NOMO-1 treated with DMSO at 0.1 percent for 48 hours (cell line): Measurements from ENCODE around the gene WNT3A.

Experiments
- DNase-seq: peaks from one replicate; lab custom pipeline; 2025; ENCODE audit not compliant: unreplicated experiment; lab: John Stamatoyannopoulos, UW

WNT3A gene

DNA sequence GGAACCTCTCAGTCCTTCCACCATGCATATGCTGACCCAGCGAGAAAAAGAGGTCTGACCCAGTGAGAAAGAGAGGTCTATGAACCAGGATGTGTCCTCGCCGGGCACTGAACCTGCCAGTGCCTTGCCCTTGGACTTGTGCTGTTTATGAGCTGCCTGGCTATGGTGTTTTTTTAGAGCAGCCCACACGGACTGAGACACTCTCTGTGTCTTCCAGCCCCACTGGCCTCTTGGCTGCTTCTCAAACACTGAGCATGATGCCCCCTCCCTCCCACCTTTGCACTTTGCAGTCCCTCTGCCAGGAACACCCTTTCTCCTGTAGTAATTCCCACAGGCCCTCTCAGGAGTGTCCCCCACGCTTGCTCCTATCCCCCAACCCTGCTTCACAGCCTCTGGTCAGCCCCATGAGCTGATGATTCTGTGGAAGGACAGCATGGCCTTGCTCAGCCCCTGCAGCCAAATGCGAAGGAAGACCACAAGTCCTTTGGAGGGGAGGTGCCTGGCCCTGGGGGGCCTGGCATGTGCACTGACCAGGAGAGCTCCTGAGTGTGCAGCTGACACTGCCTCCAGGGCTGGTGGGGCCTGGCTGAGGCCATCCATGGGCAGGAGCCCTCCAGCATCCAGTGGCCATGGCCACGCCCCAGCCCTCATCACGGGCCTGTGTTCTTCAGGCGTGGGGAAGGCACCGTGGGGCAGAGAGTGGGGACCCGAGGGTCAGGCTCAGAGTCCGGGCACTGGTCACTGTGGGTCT, 23.8 kb downstream of the WNT3A start:
- no peak for DNase-seq

DNA sequence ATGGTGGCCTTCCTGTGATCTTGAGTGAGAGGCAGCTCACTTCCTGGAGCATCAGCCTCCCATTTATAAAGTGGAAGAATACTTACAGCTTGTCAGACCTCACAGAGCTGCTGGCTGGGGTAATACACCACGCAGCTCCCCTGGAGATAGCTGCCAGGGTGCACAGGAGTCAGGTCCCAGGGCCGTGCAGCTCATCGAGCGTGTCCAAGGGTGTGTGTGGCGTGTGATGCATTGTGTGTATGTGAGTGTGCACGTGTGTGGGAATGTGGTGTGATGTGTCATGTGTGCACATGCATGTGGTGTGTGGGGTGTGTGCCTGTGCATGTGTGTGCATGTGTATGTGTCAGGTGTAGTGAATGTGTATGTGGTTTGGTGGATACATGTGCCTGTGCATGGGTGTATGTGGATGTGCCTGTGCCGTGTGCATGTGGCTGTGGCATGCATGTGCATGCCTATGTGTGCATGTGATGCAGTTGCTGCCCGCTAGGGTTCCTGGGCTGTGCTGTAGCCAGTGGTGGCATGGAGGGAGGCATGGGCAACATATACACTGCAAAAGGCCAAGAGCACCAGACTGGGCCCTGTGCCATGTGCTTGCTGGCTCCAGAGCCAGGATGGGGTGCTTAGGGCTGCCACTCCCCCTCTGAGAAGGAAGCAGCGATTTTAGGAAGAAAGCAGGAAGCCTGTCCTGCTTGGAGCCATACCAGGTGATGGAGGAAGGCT, 24.6 kb downstream of the WNT3A start:
- DNase-seq = no peak

DNA sequence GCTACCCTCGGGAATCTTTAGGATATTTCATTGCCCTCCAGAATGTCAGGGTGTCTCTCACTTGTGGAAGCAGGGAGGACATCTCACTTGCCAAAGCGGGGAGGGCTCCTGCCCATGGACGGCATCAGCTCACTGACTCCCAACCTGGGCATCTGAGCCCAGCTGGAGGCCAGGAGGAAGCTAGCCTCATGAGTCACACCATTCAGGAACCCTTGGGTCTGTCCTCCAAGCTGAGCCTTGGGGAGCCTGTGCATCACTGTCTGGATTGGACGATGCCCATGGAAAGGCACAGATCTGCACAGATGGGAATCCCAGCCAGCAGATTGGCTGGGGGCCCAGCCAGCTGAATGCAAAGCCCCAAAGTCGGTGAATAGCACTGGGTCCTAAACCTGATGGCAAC, 25.2 kb downstream of the WNT3A start:
- no peak for DNase-seq

DNA sequence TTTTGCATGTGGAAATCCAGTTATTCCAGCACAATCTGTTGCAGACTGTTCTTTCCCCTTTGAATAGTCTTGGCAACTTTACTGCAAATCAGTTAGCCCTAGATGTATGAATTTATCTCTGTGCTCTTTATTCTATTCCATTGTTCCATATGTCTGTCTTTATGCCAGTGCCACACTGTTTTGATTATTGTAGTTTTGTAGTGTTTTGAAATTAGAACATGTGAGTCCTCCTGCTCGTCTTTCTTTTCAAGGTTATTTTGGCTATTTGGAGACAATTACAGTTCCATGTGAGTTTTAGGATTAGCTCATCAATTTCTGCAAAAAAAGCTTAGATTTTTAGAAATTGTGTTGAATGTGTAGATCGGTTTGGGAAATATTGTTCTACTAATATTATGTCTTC, 26.6 kb downstream of the WNT3A start:
- DNase-seq = no peak

DNA sequence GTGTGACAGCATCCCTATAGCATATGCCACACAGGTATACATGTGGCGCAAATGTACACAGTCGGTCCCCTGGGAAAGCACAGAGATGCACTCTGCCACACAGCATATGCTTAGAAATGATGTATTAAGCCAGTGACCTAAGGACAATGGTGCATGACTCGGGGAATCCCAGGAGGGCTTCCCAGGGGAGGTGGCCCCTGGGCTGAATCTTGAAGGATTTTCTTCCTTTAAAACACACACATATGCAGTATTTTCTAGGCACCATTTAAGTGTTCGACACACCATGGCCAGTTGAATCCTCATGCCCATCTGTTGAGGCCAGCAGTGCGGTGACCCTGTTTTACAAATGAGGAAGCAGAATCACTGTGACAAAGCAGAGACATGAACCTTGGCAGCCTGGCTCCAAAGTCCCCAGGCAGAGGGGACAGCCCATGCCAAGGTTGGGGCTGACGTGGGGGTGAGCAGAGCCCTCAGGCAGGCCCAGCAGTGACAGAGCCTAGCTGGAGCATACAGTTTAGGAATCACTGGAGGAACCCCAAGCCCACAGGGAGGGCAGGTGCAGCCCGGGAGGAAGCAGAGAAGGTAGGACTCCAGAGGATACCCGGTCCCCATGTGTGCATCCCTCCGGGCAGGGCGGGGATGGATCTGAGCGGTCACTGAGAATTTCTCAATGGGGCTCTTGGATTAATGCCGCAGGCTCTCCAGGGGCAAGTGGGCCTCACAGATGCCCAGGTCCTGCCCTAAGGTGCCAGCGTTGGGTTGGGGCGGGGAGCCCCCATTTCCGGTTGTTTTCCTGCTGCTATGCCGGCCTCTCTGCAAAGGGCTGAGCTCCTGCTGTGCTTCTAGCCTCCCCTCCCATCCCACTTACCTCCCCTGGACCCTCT, 28.4 kb downstream of the WNT3A start:
- DNase-seq = no peak

DNA sequence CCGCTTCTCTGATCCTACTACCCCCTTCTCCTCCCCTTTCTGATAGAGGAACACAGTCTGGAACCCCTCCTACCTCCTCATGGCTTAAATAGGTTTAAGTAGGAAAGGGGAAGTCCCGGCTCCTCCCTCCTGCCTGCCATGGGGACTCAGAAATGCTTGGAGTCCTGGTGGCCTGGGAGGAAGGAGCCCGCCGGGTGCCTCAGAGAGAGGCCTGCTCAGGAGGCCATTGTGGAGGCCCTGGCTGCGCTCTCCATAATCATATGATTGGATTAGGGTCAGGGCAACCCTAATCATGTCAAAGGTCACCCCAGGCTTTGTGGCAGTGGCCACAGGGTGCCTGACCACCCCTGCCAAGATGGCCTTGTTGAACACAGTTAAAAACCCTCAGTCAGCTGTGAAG, 29.0 kb downstream of the WNT3A start:
- DNase-seq = no peak

DNA sequence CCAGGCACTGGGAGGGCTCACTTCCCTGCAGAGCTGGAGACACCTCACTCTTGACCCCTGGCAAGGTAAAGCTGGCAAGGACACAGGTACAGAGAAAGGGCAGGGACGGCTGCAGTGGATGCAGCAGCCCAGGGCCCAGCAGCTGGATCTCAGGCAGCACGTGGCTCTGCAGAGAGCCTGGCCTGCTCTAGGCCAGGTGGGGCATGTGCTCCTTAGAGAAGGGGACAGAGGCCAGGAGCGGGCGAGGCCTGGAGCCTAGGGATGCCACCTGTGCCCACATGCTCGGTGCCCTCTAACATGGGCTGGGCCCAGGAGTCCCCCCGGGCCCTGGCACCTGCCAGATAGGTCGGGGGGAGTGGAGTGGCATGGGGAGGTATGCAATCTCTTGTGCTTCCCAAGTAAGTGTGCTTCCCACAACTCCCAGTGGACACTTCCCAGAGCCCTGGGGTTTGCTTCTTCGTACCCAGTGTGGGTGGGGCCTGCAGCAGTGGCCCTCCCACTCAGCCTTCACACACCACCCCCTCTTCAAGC, 30.0 kb downstream of the WNT3A start:
- no peak for DNase-seq

DNA sequence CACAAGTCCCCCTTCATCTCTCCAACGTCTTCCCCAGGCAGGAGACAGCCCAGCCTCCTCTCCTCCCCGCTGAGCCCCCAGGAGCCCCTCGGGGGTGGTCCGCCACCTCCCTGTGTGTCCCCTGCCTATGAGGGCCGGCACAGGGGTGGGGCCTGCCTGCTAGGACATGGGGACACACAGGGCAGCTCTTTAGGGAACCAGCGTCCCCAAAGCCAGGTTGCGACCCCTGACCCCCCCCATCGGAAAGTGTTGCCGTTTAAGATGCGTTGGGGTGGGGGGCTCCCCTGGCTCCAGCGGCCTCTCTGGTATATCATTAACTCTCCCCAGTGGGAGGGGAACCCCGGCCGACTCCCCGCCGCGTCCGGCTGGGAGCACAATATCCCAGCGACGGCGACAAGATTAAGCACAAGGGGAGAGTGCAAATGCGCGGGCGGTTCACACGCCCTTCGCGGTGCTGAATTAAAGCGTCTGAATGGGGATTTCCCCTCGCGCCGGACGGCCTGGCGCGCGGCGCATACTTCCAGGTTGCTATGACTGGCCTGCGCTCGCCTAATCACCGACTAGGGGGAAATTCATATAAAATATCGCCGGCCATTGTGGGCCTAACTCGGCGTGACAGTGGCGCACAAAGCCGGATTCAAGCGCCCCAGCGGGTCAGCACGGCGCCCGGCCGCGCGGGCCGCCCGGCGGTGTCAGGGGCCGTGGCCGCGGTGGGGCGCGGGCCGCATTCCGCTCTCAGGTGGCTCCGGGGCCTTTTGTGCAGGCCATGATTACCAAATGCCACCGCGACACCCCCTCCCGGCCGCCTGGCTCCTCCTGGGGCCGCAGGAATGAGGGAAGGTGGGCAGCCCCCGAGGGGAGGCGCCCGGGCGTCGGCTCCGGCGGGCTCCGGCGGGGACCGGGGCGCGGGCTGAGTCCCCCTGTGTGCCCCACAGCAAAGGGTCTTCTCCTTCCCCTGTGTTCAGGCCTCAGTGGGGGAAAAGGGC, 30.9 kb downstream of the WNT3A start:
- DNase-seq = no peak

DNA sequence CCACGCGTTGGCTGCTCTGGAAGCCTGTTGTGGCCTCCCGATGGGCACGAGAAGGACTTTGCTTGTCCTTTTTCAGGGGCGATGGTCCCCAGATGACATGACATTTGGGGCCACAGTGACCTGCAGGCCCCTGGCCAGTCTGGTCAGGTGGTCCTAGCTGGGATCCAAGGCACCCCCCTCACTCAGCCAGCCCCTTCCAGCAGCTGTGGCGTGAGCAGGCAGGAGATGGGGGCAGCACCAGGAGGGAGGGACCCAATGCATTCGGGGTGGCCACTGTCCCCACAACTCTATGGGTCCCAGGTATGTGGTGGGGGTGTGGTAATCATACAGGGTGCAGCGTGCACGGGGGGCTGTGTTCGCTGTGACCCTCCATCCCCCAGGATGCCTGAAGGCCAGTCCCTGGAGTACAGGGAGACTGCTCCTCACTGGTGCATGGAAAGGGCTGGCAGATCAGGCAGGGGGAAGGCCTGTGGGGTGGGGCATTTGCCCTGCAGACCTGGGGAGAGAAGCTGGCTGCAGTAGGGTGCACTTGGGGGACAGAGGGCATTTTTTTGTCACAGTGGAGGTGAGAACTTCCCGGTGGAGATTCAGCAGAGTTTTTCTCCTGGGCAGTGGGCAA, 31.7 kb downstream of the WNT3A start:
- DNase-seq = no peak

DNA sequence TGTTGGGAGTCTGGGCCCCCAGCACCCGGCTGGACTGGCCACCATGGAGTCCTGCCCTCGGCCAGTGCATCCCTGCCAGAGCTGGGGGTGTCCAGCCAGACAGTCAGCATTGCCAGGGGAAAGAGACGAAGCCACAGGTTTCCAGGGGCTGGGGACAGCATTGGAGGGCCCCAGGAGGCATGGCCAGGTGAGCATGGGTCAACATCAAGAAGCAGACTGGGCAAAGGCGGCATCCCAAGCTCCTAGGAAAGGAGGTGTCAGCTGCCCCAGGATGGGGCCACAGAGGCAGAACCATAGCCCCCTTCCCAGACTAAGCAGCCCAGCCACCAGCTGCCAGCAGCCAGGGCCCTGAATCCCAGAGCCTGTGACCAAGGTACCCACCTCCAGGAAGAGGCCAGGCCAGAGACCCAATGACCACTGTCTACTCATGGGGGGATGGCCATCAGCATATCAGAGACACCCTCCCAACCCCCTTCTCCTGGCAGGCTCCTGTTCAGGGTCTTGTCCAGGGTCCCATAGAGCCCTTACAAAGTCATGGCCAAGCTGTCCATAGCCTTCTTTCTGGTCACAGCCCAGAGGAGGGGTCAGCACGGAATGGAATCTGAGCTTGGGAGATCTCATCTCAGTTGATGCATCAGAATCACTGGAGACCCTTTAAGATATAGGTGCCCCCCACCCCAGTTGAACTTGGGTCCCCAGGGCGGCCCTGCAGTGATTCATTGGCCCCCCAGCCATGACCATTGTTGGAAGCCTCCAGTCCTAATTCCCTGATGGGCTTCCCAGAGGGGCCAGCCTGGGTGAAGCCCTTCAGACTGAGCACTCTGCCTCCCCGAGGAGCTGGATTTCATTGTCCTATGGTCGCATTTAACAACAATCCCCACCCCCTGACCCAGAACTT, 32.5 kb downstream of the WNT3A start:
- no peak for DNase-seq

DNA sequence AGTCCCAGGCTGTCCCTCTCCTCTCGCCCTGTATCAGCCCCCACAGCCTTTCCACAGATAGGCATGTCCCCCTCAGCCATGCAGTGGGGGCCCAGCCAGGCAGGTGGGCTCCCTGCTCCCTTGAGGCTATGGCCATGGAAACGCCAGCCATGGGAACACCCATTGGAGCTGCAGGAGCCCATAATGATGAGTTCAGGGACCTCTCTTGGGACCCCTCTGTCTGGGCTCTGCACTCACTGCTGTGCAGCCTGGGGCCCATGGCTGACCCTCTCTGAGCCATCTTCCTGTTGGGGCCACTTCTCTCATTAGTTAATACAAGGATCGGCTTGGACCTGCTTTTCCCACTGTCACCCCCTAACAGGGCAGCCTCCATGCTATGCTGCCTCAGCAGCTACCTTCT, 33.2 kb downstream of the WNT3A start:
- DNase-seq = no peak

DNA sequence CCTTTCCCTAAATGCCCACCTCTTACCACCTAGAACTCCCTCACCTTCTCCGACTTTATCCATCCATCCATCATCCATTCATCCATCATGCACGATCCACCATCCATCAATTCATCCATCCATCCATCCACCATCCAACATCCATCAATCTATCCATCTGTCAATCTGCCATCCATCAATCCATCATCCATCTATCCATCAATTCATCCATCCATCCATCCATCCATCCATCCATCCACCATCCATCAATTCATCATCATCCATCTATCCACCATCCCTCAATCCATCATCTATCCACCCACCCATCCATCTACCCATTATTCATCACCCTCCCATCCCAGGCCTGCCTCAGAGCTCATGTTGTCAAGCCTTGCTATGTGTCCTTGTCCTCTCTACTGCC, 34.5 kb downstream of the WNT3A start:
- no peak for DNase-seq

DNA sequence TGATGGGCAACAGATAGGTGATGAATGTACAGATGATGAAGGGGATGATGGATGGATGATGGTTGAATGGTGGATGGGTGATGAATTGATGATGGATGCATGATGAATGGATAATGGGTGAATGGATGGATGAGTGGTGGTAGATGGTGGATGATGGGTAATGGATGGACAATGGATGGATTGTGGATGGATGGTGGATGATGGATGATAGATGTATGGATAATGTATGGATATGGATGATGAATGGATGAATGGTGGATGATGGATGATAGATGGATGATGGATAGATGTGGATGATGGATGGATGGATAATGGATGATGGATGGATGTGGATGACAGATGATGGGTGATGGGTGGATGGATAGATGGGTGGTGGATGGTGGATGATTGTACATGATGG, 35.7 kb downstream of the WNT3A start:
- no peak for DNase-seq

DNA sequence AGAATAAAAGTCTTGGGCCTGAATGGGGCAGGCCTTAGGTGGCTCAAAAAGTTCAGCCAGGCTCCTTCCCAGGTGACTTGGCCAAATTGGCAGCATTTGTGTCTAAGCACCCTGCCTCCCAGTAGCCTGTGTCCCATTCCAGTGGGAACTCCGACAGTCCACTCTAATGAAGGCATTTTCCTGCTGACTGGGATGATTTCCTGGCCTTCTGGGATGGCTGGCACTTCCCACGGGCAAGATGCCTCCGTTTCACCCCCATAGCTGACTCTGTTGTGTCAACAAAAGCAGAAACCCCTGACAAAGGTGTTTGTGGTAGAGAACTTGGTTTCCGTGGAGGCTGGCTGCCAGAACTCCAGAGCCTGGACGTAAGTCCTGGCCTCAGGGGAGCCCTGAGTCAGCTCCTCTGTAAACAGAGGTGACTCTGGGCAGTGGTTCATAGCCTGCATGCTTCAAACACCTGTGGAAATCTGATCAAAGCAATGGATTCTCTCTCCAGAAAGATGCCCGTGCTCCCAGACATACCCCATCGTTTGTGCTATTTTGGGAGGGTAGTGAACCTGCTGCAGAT, 36.6 kb downstream of the WNT3A start:
- no peak for DNase-seq

DNA sequence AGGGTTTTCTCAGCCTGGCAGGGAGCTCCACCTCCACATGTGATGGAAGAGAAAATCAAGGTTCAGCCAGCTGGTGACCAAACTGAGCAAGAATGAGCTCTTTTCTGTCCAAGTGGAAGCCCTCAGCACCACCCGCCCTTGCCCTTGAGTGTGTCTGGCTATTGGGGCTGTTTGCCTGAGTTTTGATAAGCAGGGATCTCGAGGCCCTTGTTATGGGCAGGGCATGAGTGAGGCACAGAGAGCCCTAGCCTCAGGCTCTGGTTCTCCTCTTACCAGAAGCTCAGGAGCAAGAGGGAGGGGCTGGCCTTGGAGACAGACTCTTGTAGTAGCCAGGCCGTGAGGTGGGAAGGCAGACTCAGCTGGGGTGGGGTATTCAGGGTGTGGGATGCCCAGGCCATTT, 38.2 kb downstream of the WNT3A start:
- no peak for DNase-seq

DNA sequence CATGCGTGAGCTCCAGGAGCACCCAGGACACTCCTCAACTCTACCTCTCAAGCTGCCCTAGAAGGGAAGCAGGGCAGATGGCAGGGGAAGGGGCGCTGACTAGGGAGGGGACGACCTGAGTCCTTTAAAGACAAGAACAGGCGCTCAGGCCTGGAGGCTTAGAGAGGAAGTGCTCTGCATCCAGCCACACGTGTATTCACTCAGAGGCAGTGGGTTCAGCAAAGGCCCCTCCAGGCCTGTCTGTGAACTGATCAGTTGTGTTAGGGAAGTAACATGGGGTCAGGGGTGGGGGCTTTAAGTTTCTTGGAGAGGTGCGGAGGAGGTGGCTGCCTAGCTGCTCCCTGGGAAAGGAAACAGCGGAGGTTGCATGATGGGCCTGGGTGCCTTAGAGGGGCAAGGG, 38.6 kb downstream of the WNT3A start:
- no peak for DNase-seq

DNA sequence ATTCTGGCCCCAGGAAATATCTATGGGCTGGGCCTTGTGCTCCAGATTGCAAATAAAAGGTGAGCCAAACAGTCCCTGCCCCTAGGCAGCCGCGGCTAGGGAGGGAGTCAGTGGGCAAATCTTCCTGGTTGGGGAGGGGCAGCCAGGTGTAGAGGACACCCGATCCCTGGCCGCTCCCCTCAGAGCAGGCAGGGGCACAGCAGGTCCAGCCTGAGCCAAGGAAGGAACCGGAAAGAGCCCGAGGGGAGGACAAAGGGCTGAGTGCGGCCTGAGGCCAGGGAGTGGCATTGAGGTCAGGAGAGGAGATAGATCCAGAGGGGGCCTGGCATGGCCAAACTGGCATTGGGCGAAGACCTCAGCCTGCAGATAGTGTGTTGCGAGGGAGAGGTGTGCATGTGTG, 39.1 kb downstream of the WNT3A start:
- DNase-seq = no peak

DNA sequence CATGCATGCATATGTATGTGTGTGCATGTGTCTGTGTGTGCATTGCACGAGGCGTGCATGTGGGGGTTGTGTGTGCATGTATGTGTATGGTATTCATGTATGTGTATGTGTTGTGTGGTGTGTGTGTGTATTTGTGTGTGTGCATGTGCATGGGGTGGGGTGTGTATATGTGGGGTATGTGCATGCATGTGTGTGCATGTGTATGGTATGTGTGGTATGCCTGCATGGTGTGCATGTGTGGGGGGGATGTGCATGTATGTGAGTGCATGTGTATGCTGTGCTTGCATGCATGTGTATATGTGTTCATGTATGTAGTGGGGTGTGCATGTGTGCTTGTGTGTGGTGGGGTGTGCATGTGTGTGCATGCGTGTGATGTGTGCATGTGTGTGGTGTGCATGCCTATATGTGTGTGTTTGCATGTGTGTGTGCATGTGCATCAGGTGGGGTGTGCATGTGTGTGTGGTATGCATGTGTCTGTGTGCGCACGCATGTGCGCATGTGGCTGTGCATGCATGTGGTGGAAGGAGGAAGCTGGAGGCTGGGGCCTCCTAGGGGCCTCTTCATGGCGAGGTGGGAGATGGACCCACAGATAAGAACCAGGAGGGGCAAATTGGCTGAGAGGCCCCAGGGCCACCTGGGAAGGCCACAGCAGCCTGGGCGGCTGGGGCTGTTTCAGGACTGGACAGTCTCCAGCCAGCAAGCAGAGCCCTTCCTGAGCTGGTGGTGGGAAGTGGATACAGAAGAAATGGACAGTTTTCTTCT, 39.8 kb downstream of the WNT3A start:
- DNase-seq = no peak
